GM23338 (cell line): Measurements from ENCODE around the gene CDR2. TPM values are rescaled to one million over a fixed set of nuclear protein-coding genes. Genes with fewer than 3 reads are reported as not detected.

ENCODE experiments used
- ATAC-seq: fragments of 200-7000 bp; cut with Tn5 transposase; 3 replicates; pipeline ENCODE4 v1.9.1; 2020
- DNase-seq: peaks from one replicate; pipeline ENCODE4 v3.0.0-alpha.2; 2015; ENCODE audit warnings: low spot score
- H2AFZ ChIP-seq: fragments of 200-600 bp; sonication (generic); 2 replicates; pipeline ENCODE4 v1.8.0; 2016; ENCODE audit warnings: antibody characterized with exemption, mild to moderate bottlenecking, moderate library complexity
- H3F3A ChIP-seq: fragments of 200-600 bp; sonication (generic); replicated peaks from 2 replicates; pipeline ENCODE4 v1.8.0; 2017; ENCODE audit warnings: antibody characterized with exemption, mixed run types, low read depth
- H3K27ac ChIP-seq: fragments of 200-600 bp; sonication (generic); 2 replicates; pipeline ENCODE4 v1.6.1; 2016; ENCODE audit warnings: low read depth
- H3K27me3 ChIP-seq: fragments of 200-600 bp; sonication (generic); 2 replicates; pipeline ENCODE4 v1.8.0; 2016; ENCODE audit warnings: mild to moderate bottlenecking, mixed run types, moderate library complexity; ENCODE audit not compliant: insufficient read depth
- H3K36me3 ChIP-seq: fragments of 200-600 bp; sonication (generic); 2 replicates; pipeline ENCODE4 v1.8.0; 2016; ENCODE audit warnings: mild to moderate bottlenecking; ENCODE audit not compliant: insufficient read depth
- H3K4me1 ChIP-seq: fragments of 200-600 bp; sonication (generic); 2 replicates; pipeline ENCODE4 v1.8.0; 2016; ENCODE audit warnings: mild to moderate bottlenecking, moderate library complexity; ENCODE audit not compliant: insufficient read depth
- H3K4me2 ChIP-seq: fragments of 200-600 bp; sonication (generic); 2 replicates; pipeline ENCODE4 v1.7.1; 2017; ENCODE audit warnings: mixed run types
- H3K4me3 ChIP-seq: fragments of 200-600 bp; sonication (generic); 2 replicates; pipeline ENCODE4 v1.6.1; 2016; ENCODE audit warnings: mixed run types
- H3K79me2 ChIP-seq: fragments of 200-600 bp; sonication (generic); replicated peaks from 2 replicates; pipeline ENCODE4 v1.8.0; 2017; ENCODE audit warnings: mild to moderate bottlenecking; ENCODE audit not compliant: insufficient read depth
- H3K9me2 ChIP-seq: fragments of 200-600 bp; sonication (generic); 2 replicates; pipeline ENCODE4 v1.8.0; 2017; ENCODE audit not compliant: insufficient read depth
- H4K20me1 ChIP-seq: fragments of 200-600 bp; sonication (generic); replicated peaks from 2 replicates; pipeline ENCODE4 v1.8.0; 2017; ENCODE audit warnings: mild to moderate bottlenecking; ENCODE audit not compliant: insufficient read depth
- H3K27ac Mint-ChIP-seq: 2 replicates; pipeline ENCODE4 v1.8.0; 2020; ENCODE audit warnings: inconsistent platforms, mild to moderate bottlenecking, moderate library complexity, mixed read lengths
- H3K27me3 Mint-ChIP-seq: 3 replicates; pipeline ENCODE4 v1.8.0; 2022; ENCODE audit warnings: low read depth, mild to moderate bottlenecking, moderate library complexity, mixed read lengths, inconsistent platforms; ENCODE audit not compliant: insufficient read depth, poor library complexity
- H3K36me3 Mint-ChIP-seq: 3 replicates; pipeline ENCODE4 v1.8.0; 2021; ENCODE audit warnings: low read depth, mild to moderate bottlenecking, inconsistent platforms, moderate library complexity, mixed read lengths
- H3K4me1 Mint-ChIP-seq: 3 replicates; pipeline ENCODE4 v1.8.0; 2020; ENCODE audit warnings: mild to moderate bottlenecking, inconsistent platforms, mixed read lengths
- H3K4me3 Mint-ChIP-seq: 3 replicates; pipeline ENCODE4 v1.8.0; 2021; ENCODE audit warnings: moderate library complexity, mild to moderate bottlenecking, inconsistent platforms, mixed read lengths
- H3K9me3 Mint-ChIP-seq: 3 replicates; pipeline ENCODE4 v1.8.0; 2020; ENCODE audit warnings: moderate library complexity, mild to moderate bottlenecking, inconsistent platforms, mixed read lengths
- CREB1 ChIP-seq: fragments of 250-450 bp; sonication (Bioruptor Pico); IDR thresholded peaks from 2 replicates; pipeline ENCODE4 v1.5.0; 2020; ENCODE audit warnings: low read depth, mild to moderate bottlenecking, moderate library complexity
- EZH2 ChIP-seq: fragments of 200-600 bp; sonication (generic); IDR thresholded peaks from one replicate; pipeline ENCODE4 v1.8.0; 2017; ENCODE audit warnings: antibody characterized with exemption, mild to moderate bottlenecking, low read depth; ENCODE audit not compliant: unreplicated experiment
- EZH2phosphoT487 ChIP-seq: fragments of 200-600 bp; sonication (generic); IDR thresholded peaks from one replicate; pipeline ENCODE4 v1.8.1; 2018; ENCODE audit warnings: antibody characterized with exemption; ENCODE audit not compliant: unreplicated experiment
- JUNB ChIP-seq: IDR thresholded peaks from one replicate; pipeline ENCODE4 v1.6.1; 2016; ENCODE audit warnings: antibody characterized with exemption; ENCODE audit not compliant: unreplicated experiment
- NANOG ChIP-seq: IDR thresholded peaks from 2 replicates; pipeline ENCODE4 v1.6.1; 2016; ENCODE audit warnings: antibody characterized with exemption, borderline replicate concordance
- POLR2AphosphoS5 ChIP-seq: IDR thresholded peaks from 2 replicates; pipeline ENCODE4 v1.6.1; 2016; ENCODE audit warnings: antibody characterized with exemption, low read depth
- STAT1 ChIP-seq: IDR thresholded peaks from one replicate; pipeline ENCODE4 v1.6.1; 2016; ENCODE audit warnings: antibody characterized with exemption; ENCODE audit not compliant: unreplicated experiment
- ZNF114 ChIP-seq: fragments of 250-450 bp; sonication (Bioruptor Pico); IDR thresholded peaks from 2 replicates; pipeline ENCODE4 v1.5.0; 2020; ENCODE audit warnings: mild to moderate bottlenecking, moderate library complexity
- ZNF331 ChIP-seq: fragments of 250-450 bp; sonication (Bioruptor Pico); IDR thresholded peaks from 2 replicates; pipeline ENCODE4 v1.5.0; 2020; ENCODE audit warnings: low read depth, mild to moderate bottlenecking, moderate library complexity
- polyA plus RNA-seq: library from polyadenylated mRNA; unstranded; fragments of >200 nt; fragmentation: Nextera tagmentation; extraction: Ambion mirVana; gene quantifications from 2 replicates; pipeline ENCODE4 v1.2.1, GENCODE V29; 2016
- total RNA-seq: library from RNA; depleted of rRNA; stranded (reverse); fragments of >200 nt; shearing (Covaris generic); gene quantifications from 2 replicates; pipeline ENCODE4 v1.2.3, GENCODE V29; 2014
- TF ChIP-seq, protein P1 (sequence below): fragments of 250-450 bp; sonication (Bioruptor Pico); IDR thresholded peaks from 2 replicates; pipeline ENCODE4 v1.5.0; 2020; ENCODE audit warnings: mild to moderate bottlenecking, moderate library complexity
- TF ChIP-seq, protein P2 (sequence below): IDR thresholded peaks from one replicate; pipeline ENCODE4 v1.6.1; 2018; ENCODE audit warnings: antibody characterized with exemption; ENCODE audit not compliant: unreplicated experiment
- TF ChIP-seq, protein P3 (sequence below): IDR thresholded peaks from 2 replicates; pipeline ENCODE4 v1.6.1; 2016; ENCODE audit warnings: antibody characterized with exemption
- TF ChIP-seq, protein P4 (sequence below), 2 experiments: fragments of 200-600 bp in 1 of 2; sonication (generic) in 1 of 2; conservative IDR thresholded peaks; 2 replicates each; pipeline versions ENCODE4 v1.5.1 to v1.6.1; 2016 to 2017; ENCODE audit warnings: antibody characterized with exemption in 2 of 2, low read depth in 2 of 2, mild to moderate bottlenecking in 2 of 2, moderate library complexity in 1 of 2

CDR2 gene
- total and polyA plus RNA-seq, 2 experiments from 2014 or later, result 17.7 to 39.3 TPM

DNA sequence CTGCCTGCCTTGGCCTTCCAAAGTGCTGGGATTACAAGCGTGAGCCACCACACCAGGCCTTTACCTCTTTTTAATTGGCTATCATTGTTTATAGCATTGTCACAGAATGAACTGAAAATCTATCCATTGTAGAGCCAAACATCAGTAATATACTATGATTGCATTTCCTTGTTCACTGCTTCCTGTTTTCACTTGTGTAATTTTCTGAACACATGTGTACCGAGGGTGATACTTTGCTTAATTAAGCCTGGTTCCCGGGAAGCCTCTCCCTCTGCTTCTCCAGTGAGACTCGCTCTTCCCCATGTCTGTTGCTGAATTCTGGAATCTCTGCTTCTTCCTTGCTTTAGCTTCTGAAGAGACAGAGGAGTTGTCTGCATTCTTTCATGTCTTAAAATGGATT, 44.1 kb downstream of the CDR2 start:
- Histone ChIP-seq H3K9me2 (no peaks in the 10 kb centered on the region), H3F3A (peaks cover 17% of the 10 kb centered on the region), H3K4me2 (no peak overlapping the region), H3K27ac (peak overlapping the region; percentile 45; the same call in 1 of the 2 replicates), H3K27me3 (no peaks in the 10 kb centered on the region), H2AFZ (no peak overlapping the region), H3K79me2 (0 out of 2 replicates have a peak, but pooled peaks cover 5% of the 10 kb centered on the region), H3K4me3 (no peak overlapping the region), H4K20me1 (peaks cover 18% of the 10 kb centered on the region), H3K36me3 (peaks cover 69% of the 10 kb centered on the region), H3K4me1 (no peaks in the 10 kb centered on the region)
- peaks cover 4% of the 10 kb centered on the region; the same call in 2 of the 3 replicates for H3K9me3 Mint-ChIP-seq
- H3K27me3 Mint-ChIP-seq, result peaks cover 4% of the 10 kb centered on the region
- DNase-seq (no peak), ATAC-seq (no peak)
- no peaks in the 10 kb centered on the region for H3K4me1 Mint-ChIP-seq
- H3K36me3 Mint-ChIP-seq, result peaks cover 77% of the 10 kb centered on the region
- H3K27ac Mint-ChIP-seq, result no peak overlapping the region
- no peak overlapping the region for H3K4me3 Mint-ChIP-seq
- TF ChIP-seq NANOG (no peak), EZH2phosphoT487 (no peak), POLR2AphosphoS5 (no peak), ZNF331 (no peak), JUNB (no peak), STAT1 (no peak), ZNF114 (CRISPR knock-in tag) (no peak), CREB1 (no peak), EZH2 (no peak)
- TF ChIP-seq, protein P1, sequence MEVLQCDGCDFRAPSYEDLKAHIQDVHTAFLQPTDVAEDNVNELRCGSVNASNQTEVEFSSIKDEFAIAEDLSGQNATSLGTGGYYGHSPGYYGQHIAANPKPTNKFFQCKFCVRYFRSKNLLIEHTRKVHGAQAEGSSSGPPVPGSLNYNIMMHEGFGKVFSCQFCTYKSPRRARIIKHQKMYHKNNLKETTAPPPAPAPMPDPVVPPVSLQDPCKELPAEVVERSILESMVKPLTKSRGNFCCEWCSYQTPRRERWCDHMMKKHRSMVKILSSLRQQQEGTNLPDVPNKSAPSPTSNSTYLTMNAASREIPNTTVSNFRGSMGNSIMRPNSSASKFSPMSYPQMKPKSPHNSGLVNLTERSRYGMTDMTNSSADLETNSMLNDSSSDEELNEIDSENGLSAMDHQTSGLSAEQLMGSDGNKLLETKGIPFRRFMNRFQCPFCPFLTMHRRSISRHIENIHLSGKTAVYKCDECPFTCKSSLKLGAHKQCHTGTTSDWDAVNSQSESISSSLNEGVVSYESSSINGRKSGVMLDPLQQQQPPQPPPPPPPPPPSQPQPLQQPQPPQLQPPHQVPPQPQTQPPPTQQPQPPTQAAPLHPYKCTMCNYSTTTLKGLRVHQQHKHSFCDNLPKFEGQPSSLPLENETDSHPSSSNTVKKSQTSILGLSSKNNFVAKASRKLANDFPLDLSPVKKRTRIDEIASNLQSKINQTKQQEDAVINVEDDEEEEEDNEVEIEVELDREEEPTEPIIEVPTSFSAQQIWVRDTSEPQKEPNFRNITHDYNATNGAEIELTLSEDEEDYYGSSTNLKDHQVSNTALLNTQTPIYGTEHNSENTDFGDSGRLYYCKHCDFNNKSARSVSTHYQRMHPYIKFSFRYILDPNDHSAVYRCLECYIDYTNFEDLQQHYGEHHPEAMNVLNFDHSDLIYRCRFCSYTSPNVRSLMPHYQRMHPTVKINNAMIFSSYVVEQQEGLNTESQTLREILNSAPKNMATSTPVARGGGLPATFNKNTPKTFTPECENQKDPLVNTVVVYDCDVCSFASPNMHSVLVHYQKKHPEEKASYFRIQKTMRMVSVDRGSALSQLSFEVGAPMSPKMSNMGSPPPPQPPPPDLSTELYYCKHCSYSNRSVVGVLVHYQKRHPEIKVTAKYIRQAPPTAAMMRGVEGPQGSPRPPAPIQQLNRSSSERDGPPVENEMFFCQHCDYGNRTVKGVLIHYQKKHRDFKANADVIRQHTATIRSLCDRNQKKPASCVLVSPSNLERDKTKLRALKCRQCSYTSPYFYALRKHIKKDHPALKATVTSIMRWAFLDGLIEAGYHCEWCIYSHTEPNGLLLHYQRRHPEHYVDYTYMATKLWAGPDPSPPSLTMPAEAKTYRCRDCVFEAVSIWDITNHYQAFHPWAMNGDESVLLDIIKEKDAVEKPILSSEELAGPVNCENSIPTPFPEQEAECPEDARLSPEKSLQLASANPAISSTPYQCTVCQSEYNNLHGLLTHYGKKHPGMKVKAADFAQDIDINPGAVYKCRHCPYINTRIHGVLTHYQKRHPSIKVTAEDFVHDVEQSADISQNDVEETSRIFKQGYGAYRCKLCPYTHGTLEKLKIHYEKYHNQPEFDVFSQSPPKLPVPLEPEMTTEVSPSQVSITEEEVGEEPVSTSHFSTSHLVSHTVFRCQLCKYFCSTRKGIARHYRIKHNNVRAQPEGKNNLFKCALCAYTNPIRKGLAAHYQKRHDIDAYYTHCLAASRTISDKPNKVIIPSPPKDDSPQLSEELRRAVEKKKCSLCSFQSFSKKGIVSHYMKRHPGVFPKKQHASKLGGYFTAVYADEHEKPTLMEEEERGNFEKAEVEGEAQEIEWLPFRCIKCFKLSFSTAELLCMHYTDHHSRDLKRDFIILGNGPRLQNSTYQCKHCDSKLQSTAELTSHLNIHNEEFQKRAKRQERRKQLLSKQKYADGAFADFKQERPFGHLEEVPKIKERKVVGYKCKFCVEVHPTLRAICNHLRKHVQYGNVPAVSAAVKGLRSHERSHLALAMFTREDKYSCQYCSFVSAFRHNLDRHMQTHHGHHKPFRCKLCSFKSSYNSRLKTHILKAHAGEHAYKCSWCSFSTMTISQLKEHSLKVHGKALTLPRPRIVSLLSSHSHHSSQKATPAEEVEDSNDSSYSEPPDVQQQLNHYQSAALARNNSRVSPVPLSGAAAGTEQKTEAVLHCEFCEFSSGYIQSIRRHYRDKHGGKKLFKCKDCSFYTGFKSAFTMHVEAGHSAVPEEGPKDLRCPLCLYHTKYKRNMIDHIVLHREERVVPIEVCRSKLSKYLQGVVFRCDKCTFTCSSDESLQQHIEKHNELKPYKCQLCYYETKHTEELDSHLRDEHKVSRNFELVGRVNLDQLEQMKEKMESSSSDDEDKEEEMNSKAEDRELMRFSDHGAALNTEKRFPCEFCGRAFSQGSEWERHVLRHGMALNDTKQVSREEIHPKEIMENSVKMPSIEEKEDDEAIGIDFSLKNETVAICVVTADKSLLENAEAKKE (CRISPR knock-in tag), result no peak
- TF ChIP-seq, protein P2, sequence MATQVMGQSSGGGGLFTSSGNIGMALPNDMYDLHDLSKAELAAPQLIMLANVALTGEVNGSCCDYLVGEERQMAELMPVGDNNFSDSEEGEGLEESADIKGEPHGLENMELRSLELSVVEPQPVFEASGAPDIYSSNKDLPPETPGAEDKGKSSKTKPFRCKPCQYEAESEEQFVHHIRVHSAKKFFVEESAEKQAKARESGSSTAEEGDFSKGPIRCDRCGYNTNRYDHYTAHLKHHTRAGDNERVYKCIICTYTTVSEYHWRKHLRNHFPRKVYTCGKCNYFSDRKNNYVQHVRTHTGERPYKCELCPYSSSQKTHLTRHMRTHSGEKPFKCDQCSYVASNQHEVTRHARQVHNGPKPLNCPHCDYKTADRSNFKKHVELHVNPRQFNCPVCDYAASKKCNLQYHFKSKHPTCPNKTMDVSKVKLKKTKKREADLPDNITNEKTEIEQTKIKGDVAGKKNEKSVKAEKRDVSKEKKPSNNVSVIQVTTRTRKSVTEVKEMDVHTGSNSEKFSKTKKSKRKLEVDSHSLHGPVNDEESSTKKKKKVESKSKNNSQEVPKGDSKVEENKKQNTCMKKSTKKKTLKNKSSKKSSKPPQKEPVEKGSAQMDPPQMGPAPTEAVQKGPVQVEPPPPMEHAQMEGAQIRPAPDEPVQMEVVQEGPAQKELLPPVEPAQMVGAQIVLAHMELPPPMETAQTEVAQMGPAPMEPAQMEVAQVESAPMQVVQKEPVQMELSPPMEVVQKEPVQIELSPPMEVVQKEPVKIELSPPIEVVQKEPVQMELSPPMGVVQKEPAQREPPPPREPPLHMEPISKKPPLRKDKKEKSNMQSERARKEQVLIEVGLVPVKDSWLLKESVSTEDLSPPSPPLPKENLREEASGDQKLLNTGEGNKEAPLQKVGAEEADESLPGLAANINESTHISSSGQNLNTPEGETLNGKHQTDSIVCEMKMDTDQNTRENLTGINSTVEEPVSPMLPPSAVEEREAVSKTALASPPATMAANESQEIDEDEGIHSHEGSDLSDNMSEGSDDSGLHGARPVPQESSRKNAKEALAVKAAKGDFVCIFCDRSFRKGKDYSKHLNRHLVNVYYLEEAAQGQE, result no peak
- TF ChIP-seq, protein P3, sequence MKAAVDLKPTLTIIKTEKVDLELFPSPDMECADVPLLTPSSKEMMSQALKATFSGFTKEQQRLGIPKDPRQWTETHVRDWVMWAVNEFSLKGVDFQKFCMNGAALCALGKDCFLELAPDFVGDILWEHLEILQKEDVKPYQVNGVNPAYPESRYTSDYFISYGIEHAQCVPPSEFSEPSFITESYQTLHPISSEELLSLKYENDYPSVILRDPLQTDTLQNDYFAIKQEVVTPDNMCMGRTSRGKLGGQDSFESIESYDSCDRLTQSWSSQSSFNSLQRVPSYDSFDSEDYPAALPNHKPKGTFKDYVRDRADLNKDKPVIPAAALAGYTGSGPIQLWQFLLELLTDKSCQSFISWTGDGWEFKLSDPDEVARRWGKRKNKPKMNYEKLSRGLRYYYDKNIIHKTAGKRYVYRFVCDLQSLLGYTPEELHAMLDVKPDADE, result no peak
- TF ChIP-seq, protein P4, sequence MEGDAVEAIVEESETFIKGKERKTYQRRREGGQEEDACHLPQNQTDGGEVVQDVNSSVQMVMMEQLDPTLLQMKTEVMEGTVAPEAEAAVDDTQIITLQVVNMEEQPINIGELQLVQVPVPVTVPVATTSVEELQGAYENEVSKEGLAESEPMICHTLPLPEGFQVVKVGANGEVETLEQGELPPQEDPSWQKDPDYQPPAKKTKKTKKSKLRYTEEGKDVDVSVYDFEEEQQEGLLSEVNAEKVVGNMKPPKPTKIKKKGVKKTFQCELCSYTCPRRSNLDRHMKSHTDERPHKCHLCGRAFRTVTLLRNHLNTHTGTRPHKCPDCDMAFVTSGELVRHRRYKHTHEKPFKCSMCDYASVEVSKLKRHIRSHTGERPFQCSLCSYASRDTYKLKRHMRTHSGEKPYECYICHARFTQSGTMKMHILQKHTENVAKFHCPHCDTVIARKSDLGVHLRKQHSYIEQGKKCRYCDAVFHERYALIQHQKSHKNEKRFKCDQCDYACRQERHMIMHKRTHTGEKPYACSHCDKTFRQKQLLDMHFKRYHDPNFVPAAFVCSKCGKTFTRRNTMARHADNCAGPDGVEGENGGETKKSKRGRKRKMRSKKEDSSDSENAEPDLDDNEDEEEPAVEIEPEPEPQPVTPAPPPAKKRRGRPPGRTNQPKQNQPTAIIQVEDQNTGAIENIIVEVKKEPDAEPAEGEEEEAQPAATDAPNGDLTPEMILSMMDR (conservative IDR thresholded peaks at IDR 0.05; ENCODE audit: low read depth in 2 of 2), result no peak
